Measurements from ENCODE around the gene LAMA4.

Gene LAMA4

DNA sequence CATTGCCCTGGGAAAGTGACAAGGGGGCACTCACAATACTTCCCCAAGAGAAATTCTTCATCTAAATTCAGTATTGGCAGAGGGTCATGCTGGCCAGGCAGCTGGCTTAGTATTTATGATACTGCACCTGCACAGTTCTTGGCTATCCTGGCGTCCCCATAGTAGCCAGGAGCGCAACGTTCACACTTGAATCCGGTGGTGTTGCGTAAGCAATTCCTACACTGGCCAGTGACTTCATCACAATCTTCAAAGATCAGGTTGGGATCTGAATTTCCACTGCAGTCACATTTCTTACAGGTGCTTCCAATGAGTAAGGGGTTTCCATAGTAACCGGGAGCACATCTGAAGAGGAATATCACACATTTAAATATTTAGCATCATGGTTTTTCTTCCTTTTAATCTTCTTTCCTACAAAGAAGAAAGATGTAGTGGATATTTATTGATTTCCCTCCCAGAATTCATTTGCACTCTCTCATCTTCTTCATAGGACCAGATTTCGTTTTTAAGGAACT, 62.8 kb downstream of the LAMA4 start:
- Histone ChIP-seq H3K4me1 (no peaks in the 10 kb centered on the region), H3K27me3 (ENCODE audit: low read depth) (no peaks in the 10 kb centered on the region), H3K36me3 (replicated peaks) (no peaks in the 10 kb centered on the region), H3K9me3 (no peaks in the 10 kb centered on the region), H3K4me3 (no peak overlapping the region)
- DNase-seq (ENCODE audit: low spot score in 2 of 2) = no peak
- in situ Hi-C loops (cut with MboI; ENCODE audit: low sequenced_read_pairs) = no loop called here

DNA sequence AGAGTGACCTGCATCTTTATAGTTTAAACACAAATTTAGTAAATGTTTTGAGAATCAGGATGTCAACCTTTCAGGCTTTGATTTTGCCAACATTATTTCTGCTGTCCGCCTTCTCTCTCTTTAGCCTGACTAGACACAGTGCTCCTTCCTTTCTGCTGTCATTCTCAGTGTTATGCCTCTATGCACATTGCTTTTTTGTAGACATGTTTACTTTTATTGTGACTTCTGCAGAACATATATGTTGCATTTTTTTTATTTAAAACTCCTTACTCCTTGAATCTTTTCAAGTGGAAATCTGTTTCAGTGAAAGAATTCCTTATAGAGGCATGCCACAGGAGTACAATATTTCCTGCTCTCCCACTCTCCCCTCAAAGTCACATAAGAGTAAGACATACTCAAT, 64.2 kb downstream of the LAMA4 start:
- Histone ChIP-seq H3K4me3 (no peak overlapping the region), H3K4me1 (no peaks in the 10 kb centered on the region), H3K9me3 (no peaks in the 10 kb centered on the region), H3K36me3 (replicated peaks) (no peaks in the 10 kb centered on the region), H3K27me3 (ENCODE audit: low read depth) (no peaks in the 10 kb centered on the region)
- no peak for DNase-seq (ENCODE audit: low spot score in 2 of 2)
- in situ Hi-C loops (cut with MboI; ENCODE audit: low sequenced_read_pairs) = no loop called here

DNA sequence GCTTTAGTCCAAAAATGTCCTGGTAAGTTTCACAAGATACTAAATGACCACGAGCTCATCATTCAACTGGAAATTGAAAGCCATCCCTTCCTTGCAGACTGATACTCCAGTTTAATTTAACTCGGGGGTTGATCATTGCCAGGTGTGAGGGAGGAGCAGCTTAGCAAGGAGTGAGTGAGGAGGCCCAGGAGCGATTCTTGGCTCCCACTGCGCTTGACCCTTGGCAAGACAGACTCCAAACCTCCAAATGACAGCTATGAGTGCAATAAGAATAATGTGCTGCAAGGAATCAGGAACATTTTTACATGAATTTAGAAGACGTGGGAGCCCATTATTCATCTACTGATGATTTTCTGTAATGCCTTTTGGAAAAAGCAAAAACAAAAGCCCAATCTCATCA, 64.9 kb downstream of the LAMA4 start:
- H3K27me3 ChIP-seq (ENCODE audit: low read depth) = no peaks in the 10 kb centered on the region
- DNase-seq (ENCODE audit: low spot score in 2 of 2) = no peak
- H3K4me3 ChIP-seq = no peak overlapping the region
- H3K4me1 ChIP-seq = no peaks in the 10 kb centered on the region
- H3K36me3 ChIP-seq (replicated peaks) = no peaks in the 10 kb centered on the region
- no peaks in the 10 kb centered on the region for H3K9me3 ChIP-seq
- in situ Hi-C loops (cut with MboI; ENCODE audit: low sequenced_read_pairs) = no loop called here

DNA sequence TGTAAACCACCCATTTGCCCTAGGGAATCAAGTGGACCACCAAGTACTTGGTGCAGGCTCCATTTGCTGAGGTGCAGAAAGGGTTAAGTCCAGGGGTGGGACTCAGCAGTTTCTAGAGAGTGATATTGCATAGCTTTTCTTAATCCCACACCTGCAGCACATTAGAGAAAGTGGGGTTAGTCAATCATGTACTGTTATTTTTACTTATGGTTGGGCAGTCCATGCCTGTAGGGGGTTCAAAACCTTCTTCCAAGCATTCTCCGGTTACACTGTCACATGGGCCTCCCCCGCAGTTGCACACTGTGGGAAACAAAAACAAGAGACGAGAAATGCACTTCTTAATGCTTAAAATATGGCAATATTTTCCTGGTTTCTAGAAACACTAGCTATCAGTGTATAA, 65.5 kb downstream of the LAMA4 start:
- no peaks in the 10 kb centered on the region for H3K27me3 ChIP-seq (ENCODE audit: low read depth)
- in situ Hi-C loops (cut with MboI; ENCODE audit: low sequenced_read_pairs) = no loop called here
- no peaks in the 10 kb centered on the region for H3K36me3 ChIP-seq (replicated peaks)
- H3K9me3 ChIP-seq = no peaks in the 10 kb centered on the region
- no peak for DNase-seq (ENCODE audit: low spot score in 2 of 2)
- no peak overlapping the region for H3K4me3 ChIP-seq
- H3K4me1 ChIP-seq = no peaks in the 10 kb centered on the region

DNA sequence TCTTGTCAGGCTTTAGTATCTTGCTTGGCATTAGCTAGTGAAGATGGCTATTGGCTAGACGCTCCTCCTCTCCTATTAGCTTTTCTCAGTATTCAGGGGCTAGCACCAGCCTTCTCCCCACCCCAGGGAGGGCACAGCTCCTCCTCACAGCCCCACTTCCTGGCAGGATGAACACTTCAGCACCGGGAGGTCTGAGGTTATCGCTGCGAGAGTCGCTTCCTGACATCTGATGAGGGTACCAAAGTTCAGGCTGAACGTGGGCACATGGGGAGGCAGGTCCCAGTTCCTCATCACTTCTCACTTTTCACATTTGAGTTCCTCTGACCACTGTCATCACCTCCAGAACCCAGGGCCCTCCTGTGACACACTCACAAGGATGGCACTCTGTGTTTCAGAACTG, 66.6 kb downstream of the LAMA4 start:
- no peaks in the 10 kb centered on the region for H3K36me3 ChIP-seq (replicated peaks)
- DNase-seq (ENCODE audit: low spot score in 2 of 2) = no peak
- H3K4me3 ChIP-seq = no peak overlapping the region
- in situ Hi-C loops (cut with MboI; ENCODE audit: low sequenced_read_pairs) = no loop called here
- H3K9me3 ChIP-seq = no peaks in the 10 kb centered on the region
- H3K27me3 ChIP-seq (ENCODE audit: low read depth) = no peaks in the 10 kb centered on the region
- no peaks in the 10 kb centered on the region for H3K4me1 ChIP-seq

DNA sequence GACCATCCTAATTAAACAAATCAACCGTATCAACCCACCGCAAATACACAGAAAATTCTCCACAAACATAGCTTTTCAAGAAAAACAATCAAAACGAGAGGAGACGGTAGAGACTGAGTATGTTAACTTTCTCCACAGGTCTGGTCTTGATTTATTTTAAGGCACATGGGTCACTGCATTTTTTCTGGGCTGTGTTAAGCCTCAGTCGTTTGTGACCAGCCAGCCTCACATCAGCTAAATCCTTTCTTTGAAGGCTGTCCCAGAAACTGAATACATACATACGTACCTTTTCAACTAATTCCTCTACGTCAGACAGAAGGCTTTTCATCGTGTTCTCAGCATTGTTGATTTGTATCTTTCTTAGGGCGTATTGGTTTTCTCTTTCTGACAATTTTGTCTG, 69.4 kb downstream of the LAMA4 start:
- Histone ChIP-seq H3K36me3 (replicated peaks) (no peaks in the 10 kb centered on the region), H3K27me3 (ENCODE audit: low read depth) (no peaks in the 10 kb centered on the region), H3K4me1 (no peaks in the 10 kb centered on the region), H3K9me3 (no peaks in the 10 kb centered on the region), H3K4me3 (no peak overlapping the region)
- in situ Hi-C loops (cut with MboI; ENCODE audit: low sequenced_read_pairs) = loop anchor here (5.0 kb wide), 1 partner anchor 122 kb away; no protein-coding TSS in a partner anchor
- DNase-seq (ENCODE audit: low spot score in 2 of 2) = no peak

DNA sequence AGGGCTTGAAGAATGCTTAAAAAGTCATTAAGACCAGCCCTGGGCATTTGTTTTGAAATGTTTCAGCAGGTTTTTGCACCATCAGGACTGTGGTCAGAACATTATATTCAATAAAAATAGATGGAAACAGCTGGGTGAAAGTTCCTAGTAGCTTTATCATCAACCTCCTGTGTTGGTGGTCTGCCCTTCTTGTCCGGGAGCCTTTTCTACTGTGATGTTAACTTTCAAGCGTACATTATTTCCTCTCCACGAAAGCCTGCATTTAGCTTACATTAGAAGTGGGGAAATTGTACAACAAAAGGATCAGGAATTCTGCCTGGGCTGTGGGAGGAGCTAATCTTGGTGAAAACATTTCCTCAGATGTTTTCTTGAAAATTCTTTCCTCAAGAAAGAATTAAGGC, 71.1 kb downstream of the LAMA4 start:
- no peaks in the 10 kb centered on the region for H3K27me3 ChIP-seq (ENCODE audit: low read depth)
- H3K36me3 ChIP-seq (replicated peaks) = no peaks in the 10 kb centered on the region
- H3K9me3 ChIP-seq = no peaks in the 10 kb centered on the region
- H3K4me1 ChIP-seq = no peaks in the 10 kb centered on the region
- in situ Hi-C loops (cut with MboI; ENCODE audit: low sequenced_read_pairs) = loop anchor here (5.0 kb wide), 1 partner anchor 124 kb away; no protein-coding TSS in a partner anchor
- H3K4me3 ChIP-seq = no peak overlapping the region
- DNase-seq (ENCODE audit: low spot score in 2 of 2) = no peak

DNA sequence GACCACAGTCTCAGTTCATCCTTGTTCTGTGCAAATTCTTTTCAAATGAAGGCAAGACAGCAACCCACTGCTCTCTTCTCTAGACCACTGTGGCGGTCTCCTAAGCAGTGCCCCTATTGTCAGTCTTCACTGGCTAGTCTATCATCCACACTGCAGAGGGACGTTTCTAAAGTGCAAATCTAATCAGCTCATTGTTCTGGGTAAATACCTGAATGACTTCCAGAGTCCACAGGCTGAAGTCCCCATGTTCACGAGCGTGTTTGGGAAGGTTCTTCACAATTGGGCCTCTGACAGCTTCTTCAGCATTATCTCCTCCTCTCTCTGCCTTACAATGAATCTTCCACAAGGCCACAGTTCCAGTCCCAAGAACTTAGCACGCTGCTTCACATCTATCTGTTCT, 73.2 kb downstream of the LAMA4 start:
- no peaks in the 10 kb centered on the region for H3K4me1 ChIP-seq
- in situ Hi-C loops (cut with MboI; ENCODE audit: low sequenced_read_pairs) = loop anchor here (5.0 kb wide), 1 partner anchor 126 kb away; no protein-coding TSS in a partner anchor
- DNase-seq (ENCODE audit: low spot score in 2 of 2) = no peak
- no peaks in the 10 kb centered on the region for H3K9me3 ChIP-seq
- H3K4me3 ChIP-seq = no peak overlapping the region
- H3K36me3 ChIP-seq (replicated peaks) = no peaks in the 10 kb centered on the region
- H3K27me3 ChIP-seq (ENCODE audit: low read depth) = no peaks in the 10 kb centered on the region

DNA sequence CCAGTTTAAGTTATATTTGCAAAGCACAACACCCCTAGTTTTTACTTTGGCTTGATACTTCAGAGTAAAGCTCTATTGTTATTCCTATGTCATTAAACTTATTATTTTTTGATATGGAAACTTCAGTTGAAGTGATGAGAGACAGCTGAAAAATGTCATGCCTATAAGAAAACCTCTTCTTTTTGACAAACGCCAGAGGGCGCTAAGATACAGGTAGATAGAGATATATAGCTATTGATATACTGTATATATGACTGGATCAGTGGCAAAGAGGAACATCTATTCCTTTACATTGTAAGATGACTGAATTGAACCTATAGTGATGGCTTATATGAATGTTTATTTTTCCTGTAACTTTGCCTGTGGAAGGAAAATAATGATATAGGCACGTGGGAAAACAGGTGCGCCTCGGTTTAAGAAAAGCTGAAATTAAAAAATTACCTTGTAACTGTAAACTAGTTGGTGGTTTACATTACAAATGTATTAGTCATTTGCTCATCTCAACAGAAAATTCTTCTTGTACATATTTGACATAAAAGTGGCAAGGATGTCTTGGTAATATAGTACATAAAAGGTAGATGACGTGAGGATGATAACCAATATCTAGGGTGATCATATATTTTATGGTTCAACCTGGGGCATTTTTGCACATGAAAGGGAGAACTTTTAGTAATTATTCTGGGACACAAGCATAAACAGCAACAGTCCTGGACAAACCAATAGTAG, 74.1 kb downstream of the LAMA4 start:
- in situ Hi-C loops (cut with MboI; ENCODE audit: low sequenced_read_pairs) = loop anchor here (5.0 kb wide), 1 partner anchor 127 kb away; no protein-coding TSS in a partner anchor
- DNase-seq (ENCODE audit: low spot score in 2 of 2) = peak; percentile 75 to 89
- H3K4me3 ChIP-seq = no peak overlapping the region
- H3K4me1 ChIP-seq = no peaks in the 10 kb centered on the region
- no peaks in the 10 kb centered on the region for H3K9me3 ChIP-seq
- no peaks in the 10 kb centered on the region for H3K27me3 ChIP-seq (ENCODE audit: low read depth)
- H3K36me3 ChIP-seq (replicated peaks) = no peaks in the 10 kb centered on the region

DNA sequence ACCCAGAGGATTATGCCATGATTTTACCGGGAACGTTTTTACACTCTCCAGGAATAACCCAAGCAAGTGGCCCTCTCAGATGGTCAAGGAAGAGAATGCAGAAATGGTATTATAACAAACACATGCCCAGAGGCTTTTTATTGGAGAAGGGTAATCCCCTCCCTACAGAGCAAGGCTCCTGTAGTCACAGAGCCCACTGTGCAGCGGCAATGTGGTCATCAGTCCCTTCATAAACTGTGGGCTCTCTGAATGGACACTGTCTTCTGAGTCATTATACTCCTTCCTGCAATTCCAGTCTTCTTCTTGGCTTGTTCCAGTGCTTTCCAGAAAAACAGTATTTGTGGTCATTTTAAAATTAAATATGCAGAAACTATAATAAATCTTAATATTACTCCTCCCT, 74.7 kb downstream of the LAMA4 start:
- in situ Hi-C loops (cut with MboI; ENCODE audit: low sequenced_read_pairs) = loop anchor here (5.0 kb wide), 1 partner anchor 128 kb away; no protein-coding TSS in a partner anchor
- DNase-seq (ENCODE audit: low spot score in 2 of 2) = no peak
- H3K9me3 ChIP-seq = no peaks in the 10 kb centered on the region
- no peaks in the 10 kb centered on the region for H3K4me1 ChIP-seq
- no peaks in the 10 kb centered on the region for H3K27me3 ChIP-seq (ENCODE audit: low read depth)
- no peak overlapping the region for H3K4me3 ChIP-seq
- H3K36me3 ChIP-seq (replicated peaks) = no peaks in the 10 kb centered on the region

DNA sequence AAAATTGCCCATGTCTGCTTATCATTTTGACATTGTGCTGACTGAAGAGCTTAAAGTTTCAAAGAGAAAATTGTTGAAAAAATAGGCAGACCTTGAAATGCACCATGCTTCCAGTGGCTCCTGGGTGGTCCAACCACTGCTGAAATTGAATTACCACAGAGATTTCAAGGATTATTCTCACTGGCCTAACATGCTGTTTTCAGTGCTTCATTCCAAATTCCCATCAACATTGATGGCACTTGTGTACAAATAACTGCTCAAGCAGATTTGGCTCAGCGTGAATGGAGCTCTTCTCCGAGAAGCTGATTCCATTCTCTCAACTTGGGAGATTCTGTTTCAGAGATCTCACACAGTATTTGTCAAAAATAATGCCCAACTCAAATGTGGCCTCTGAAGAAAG, 75.5 kb downstream of the LAMA4 start:
- no peak for DNase-seq (ENCODE audit: low spot score in 2 of 2)
- H3K36me3 ChIP-seq (replicated peaks) = no peaks in the 10 kb centered on the region
- in situ Hi-C loops (cut with MboI; ENCODE audit: low sequenced_read_pairs) = no loop called here
- no peaks in the 10 kb centered on the region for H3K4me1 ChIP-seq
- no peak overlapping the region for H3K4me3 ChIP-seq
- no peaks in the 10 kb centered on the region for H3K9me3 ChIP-seq
- no peaks in the 10 kb centered on the region for H3K27me3 ChIP-seq (ENCODE audit: low read depth)

DNA sequence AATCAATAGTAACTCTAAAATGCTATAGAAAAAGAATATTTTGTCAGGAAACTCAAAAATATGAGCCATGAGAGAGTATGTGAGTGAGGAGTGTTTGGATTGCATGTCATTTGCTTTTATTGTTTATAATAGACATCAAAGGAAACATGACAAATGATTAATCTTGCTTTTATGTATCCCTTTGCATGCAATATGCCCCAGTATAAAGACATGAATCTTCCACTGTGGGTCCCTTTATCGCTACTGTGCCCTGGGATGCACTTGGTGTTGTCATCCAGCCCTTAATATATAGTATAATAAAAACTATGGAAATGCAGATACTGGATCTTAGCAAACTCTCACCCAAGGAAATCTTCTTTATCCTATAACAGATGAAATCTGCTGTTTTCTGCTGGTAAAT, 77.3 kb downstream of the LAMA4 start:
- in situ Hi-C loops (cut with MboI; ENCODE audit: low sequenced_read_pairs) = no loop called here
- H3K36me3 ChIP-seq (replicated peaks) = no peaks in the 10 kb centered on the region
- H3K4me3 ChIP-seq = no peak overlapping the region
- no peak for DNase-seq (ENCODE audit: low spot score in 2 of 2)
- no peaks in the 10 kb centered on the region for H3K27me3 ChIP-seq (ENCODE audit: low read depth)
- no peaks in the 10 kb centered on the region for H3K4me1 ChIP-seq
- no peaks in the 10 kb centered on the region for H3K9me3 ChIP-seq

DNA sequence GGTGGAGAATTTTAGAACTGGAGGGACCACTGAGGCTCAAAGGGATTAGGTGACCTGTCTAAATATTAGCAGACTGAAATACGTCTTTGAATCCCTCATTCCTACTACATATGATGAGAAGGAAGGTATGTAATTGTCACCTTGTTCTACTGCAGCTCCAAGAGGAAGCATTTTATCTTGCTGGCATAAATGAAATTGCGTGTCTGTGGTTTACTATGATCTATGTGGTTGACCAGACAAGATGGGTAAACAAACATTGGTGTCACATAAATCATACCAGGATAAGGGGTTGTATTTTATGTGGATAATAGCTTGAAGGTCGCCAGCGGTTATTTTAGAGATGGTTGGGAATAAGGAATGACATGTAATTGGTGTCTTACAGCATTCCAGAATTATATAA, 78.2 kb downstream of the LAMA4 start:
- Histone ChIP-seq H3K36me3 (replicated peaks) (no peaks in the 10 kb centered on the region), H3K27me3 (ENCODE audit: low read depth) (no peaks in the 10 kb centered on the region), H3K4me1 (no peaks in the 10 kb centered on the region), H3K9me3 (no peaks in the 10 kb centered on the region), H3K4me3 (no peak overlapping the region)
- DNase-seq (ENCODE audit: low spot score in 2 of 2) = no peak
- in situ Hi-C loops (cut with MboI; ENCODE audit: low sequenced_read_pairs) = no loop called here

DNA sequence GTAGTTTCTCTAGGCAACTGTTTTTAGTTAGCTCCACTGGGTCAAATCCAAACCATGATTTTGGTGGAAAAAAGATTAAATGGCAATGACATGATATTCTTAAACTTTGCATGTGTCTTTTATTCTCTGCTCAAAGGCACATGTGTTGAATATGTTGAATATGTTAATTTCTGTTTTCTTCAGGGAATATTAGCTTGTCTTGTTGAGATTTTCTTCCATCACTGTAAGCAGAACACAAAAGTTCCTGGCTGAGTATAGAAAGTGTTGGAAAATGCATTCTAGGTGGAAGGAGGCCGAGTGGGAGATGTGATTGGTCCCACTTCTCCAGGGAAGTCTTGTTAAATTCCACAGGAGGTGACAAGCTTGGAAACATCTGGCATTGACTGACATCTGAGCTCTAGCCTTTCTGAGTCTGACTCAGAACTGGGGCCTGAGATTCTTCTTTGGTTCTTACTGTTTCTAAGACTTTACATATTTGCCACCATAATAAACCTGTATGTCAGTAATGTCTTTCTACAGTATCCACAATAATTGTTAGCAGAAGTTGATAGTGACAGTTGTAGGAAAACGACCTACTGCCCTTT, 81.1 kb downstream of the LAMA4 start:
- Histone ChIP-seq H3K27me3 (ENCODE audit: low read depth) (peaks cover 3% of the 10 kb centered on the region; the same call in 1 of the 2 replicates), H3K4me1 (no peaks in the 10 kb centered on the region), H3K36me3 (replicated peaks) (no peaks in the 10 kb centered on the region), H3K4me3 (no peak overlapping the region), H3K9me3 (no peaks in the 10 kb centered on the region)
- in situ Hi-C loops (cut with MboI; ENCODE audit: low sequenced_read_pairs) = loop anchor here (25.0 kb wide), 1 partner anchor 1739 kb away; no protein-coding TSS in a partner anchor
- no peak for DNase-seq (ENCODE audit: low spot score in 2 of 2)

Data from HAP-1 (cell line).